HG03342 (cell line): Measurements from ENCODE around the gene POU2F1.

Experiments used
- ATAC-seq: cut with Tn5 transposase; IDR thresholded peaks from one replicate; pipeline ENCODE4 v1.9.1; 2021; ENCODE audit warnings: mild to moderate bottlenecking, moderate library complexity; ENCODE audit not compliant: unreplicated experiment

POU2F1 gene

DNA sequence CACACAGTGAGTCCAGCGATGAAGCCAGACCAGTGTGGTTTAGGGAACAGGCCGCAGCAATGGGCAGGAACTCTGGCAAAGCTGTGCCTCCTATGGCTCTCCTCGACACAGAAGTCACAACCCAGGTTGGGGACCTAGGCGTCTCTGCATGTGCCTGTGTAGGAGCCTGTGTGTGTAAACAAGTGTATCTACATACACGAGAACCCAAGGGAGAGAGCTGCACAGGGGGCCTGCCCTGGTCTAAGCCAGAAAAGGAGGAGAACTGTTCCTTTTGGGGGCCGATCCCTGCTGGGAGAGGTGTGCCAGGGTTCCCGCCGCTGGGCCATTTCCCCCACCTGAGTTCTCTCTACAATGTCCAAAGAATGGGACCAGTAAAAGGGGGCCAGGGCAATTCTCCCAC lies 241.7 kb downstream of the POU2F1 start:
- no peak for ATAC-seq

DNA sequence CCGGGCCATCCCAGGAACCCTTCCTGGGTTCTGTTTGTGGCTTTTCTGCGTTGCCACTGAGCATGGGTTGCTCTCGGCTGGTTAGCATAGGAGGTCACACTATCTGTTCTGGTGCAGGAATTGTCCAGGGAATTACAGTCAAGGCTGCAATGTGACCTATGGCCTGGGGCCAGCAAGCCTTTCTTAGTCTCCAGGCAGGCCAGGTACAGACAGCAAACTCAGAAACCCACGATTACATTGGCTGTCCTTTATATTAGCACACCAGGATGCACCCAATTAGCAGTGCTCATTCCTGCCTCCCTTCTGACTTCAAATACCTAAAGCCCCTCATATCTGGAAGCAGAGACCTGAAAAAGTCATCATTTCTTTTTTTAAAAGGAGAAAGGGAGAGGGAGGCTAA lies 242.4 kb downstream of the POU2F1 start:
- no peak for ATAC-seq

GRCh38 chr1:167463875-167464575 lies 243.3 kb downstream of the POU2F1 start:
- no peak for ATAC-seq

- ATAC-seq: no peak
Observed at GRCh38 chr1:167465018-167465417, 244.3 kb downstream of the POU2F1 start.

- ATAC-seq: no peak
Observed at GRCh38 chr1:167465743-167466142, 245.1 kb downstream of the POU2F1 start.

- no peak for ATAC-seq
Observed at GRCh38 chr1:167467126-167467710, 246.5 kb downstream of the POU2F1 start.

- no peak for ATAC-seq
Observed at GRCh38 chr1:167467752-167468151, 247.1 kb downstream of the POU2F1 start.

- ATAC-seq: no peak
Observed at GRCh38 chr1:167469280-167469965, 248.7 kb downstream of the POU2F1 start.

DNA sequence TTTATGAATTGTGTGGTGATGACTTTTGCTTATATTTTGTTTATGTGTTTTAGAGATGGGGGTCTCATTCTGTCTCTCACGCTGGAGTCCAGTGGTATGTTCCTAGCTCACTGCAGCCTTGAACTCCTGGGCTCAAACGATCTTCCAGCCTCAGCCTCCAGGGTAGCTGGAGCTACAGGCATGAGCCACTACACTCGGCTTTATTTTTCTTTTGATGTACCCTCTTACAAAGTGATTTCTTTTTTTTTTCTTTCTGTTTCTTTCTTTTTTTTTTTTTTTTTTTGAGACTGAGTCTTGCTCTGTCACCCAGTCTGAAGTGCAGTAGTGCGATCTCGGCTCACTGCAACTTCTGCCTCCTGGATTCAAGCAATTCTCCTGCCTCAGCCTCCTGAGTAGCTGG lies 250.9 kb downstream of the POU2F1 start:
- no peak for ATAC-seq

DNA sequence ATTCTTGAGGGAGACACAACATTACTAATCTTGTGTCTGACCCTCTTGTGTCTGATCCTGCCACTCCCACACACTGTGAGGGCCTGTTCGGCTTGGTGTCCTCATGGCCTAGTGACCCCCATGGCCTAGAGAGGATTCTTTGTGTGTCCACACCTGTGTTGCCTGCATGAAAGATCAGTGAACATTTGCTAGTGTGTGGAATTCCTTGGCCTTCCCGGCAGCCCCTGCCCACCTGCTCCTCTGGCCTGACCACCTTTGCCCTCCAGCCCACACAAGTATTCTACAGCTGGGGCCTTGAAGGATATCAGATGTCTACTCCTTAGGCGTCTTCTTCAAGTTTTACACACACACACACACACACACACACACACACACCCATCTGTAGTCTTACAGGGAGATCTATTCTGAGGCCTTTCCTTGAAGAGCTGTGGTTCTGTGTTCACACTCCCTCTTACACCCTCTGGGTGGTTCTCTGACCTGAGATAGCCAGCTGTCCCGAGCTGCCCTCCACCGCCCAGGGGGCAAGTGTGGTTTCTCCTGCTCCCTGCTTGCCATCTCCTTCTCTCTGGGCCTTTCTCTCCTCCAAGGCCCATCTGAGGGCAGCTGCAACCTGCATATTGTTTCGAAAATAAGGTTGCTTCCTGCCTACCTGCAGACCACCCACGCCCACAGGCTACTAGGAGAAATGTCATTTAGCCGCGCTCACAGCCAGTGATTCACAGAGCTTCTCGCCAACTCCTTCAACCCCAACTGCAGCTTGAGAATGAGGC lies 252.3 kb downstream of the POU2F1 start:
- no peak for ATAC-seq

DNA sequence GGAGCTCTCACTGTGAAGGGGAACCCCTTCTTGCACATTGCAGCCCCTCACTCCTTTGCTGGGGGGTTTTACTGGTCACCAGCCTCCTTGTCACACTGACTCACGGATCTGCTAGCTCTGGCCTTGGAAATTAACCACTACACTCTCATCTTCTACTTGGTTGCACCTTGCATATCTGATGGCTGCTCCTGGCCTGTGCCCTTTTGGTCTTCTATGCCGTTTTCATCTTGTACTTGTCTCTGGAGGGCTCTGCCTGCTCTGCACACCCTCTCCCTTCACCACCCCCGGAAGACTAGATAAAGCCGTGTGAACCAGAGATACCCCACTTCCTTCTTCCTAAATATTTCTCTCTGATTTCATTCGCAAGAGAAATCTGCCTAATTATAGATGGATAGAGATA lies 253.1 kb downstream of the POU2F1 start:
- no peak for ATAC-seq

DNA sequence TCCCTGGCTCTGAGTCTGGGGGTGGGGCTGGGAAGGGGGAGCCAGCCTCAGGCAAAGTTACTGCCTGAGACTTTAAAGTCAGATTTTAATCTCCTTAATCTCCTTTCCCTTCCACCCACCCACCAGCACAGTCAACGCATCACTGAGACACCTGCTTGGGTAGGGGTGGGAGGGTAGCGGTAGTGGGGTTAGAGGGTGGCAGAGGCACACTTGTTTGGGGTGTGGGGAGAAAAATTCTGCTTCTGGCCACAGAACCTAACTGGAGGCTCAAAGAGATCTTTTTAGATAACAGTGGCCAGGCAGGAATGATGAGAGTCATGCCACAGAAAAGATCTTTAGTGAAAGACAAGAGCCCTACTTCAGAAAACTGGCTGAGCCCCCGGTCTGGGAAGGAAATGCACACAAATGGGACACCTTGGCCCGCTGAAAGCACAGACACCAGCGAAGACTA lies 253.5 kb downstream of the POU2F1 start:
- ATAC-seq: no peak

DNA sequence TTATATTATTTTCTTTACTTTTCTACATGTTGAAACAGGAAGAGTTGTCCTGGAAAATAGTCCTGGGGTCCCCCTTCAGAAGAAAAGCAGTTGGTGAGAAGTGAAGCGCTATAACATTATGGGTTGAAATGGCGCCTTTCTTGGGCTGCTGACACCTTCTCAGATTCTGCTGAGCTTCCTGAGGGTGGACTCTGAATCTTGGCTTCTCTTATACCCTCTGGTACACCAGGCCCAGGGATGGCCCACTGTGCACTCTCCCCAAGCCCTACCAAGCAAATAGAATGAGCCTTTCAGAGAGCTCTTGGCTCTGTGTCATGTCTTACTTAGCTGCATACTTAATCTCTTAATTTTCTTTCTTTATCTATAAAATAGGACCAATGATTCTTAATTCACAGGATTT lies 255.4 kb downstream of the POU2F1 start:
- ATAC-seq: no peak
